ENCODE results near the gene MARVELD1.
"Not testable (repeated sequence)": the region's sequence is repeated elsewhere in the genome, so short reads cannot be mapped to it uniquely, and the experiment has no call there.

Gene MARVELD1

DNA sequence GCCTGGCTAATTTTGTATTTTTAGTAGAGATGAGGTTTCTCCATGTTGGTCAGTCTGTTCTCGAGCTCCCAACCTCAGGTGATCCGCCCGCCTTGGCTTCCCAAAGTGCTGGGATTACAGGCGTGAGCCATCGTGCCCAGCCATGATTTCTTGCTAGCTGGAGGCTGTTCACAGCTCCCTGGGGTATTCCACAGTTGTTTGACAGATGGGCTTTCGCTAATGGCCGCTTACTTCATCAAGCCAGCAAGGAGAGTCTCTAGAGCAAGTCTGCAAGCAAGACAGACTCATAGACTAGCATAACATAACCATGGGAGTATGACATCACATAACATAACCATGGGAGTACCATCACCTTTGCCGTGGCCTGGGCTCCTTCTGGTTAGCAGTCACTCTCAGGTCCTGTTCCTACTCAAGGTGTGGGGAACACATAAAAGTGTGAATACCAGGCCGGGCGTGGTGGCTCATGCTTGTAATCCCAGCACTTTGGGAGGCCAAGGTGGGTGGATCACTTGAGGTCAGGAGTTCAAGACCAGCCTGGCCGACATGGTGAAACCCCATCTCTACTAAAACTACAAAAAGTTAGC is 15.4 kb upstream of the MARVELD1 start:
- not testable (repeated sequence) for DNase-seq

GRCh38 chr10:97701438-97702069 is 12.0 kb upstream of the MARVELD1 start:
- peak; percentile 53 for DNase-seq

GRCh38 chr10:97703398-97704067 is 10.0 kb upstream of the MARVELD1 start:
- DNase-seq: no peak

DNA sequence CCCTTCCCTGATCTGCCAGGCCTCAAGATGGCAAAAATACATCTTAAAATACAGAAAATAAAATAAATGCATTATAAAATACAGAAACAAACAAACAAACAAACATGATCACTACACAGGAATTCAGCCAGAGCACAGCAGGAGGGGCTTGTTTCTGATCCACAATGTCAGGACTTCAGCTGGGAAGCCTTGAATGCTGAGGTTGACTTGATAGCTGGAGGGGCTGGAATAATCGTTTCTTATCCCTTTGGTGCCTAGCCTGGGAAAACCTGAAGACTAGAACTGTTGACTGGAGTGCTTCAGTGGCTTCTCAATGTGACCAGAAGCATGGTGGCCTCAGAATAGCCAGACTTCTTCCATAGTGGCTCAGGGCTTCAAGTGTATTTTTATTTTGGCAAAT is 9.2 kb upstream of the MARVELD1 start:
- no peak for DNase-seq

GRCh38 chr10:97705006-97705670 is 8.4 kb upstream of the MARVELD1 start:
- no peak for DNase-seq

GRCh38 chr10:97707134-97707861 is 6.2 kb upstream of the MARVELD1 start:
- no peak for DNase-seq

- DNase-seq: no peak
These were observed 5.4 kb upstream of the MARVELD1 start for GRCh38 chr10:97708167-97708566.

DNA sequence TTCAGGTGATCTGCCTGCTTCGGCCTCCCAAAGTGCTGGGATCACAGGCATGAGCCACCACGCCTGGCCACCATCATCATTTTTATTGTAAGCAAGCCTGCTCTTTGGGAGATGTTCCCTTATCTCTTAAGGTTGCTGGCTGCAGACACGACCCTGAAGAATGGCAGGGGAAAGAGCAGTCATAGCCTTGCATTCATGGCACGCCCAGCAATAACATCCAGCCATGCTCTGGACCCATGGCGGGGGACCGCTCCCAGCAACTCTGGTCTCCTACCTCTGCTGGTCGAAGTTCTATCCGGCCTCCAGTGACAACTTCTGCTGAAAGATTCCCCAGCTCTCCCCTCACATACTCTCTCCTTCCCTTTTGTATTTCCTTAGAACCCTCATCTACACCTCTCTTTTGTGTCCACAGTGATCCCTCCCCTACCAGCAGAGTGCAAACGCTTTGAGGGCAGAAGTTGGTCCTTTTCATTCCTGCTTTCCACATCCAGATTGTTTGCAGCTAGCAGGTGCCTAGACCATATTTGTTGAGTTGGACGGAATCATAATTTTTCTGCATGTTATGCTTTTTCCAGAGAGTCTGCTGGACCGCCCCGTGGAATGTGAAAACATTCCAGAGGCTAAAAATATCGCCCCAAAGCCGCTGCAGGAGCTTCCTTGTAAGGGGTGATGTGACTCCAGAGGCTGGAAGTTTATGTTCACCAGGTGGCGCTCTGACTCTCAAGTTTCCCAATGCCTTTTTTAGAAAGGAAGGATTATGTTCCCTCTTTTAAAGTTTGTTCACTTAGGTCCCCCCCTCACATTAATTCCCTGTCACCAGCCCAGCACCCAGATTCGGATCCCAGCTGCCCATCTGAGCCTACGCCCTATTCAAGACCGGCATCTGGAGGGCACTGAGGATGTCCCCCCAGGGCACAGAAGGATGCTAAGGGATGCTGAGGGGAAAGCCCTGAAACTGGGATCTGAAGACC is 4.3 kb upstream of the MARVELD1 start:
- peak; percentile 54 for DNase-seq

DNA sequence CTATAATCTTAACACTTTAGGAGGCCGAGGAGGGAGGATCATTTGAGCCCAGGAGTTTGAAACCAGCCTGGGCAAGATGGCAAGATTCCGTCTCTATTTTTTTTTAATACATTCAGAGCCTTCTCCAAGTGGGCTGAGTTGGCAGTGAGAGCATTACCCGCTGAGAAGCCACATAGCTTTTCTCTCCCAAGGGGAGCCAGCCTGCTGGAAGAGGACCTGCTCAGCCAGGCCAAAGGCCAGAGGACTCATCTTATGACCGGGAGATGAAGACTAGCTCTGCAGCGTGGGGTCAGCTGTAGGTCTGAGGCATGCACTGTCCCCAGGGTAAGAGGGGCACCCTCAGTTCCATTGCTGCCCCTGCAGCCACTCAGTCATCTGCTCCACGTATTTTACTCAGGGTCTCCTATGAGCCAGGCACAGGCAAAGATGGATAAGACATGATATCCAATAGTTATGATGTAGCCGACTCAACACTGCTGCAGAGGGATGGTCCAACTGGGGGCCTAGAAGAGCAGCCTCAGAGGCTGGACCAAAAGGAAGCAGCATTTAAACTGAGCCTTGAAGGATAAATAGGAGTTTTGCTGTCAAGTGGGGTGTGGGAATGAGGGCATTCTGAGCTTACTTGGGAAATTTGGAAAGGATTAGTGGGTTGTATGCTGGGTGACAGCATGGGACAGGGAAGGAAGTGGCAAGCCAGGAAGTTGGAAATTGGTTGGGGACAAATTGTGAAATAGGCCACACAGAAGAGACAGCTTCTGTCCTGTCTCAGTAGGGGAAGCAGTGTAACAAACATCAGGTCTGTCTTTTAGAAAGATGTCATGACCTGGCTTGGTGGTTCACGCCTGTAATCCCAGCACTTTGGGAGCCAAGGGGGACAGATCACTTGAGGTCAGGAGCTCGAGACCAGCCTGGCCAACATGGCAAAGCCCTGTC is 1.6 kb upstream of the MARVELD1 start:
- no peak for DNase-seq

DNA sequence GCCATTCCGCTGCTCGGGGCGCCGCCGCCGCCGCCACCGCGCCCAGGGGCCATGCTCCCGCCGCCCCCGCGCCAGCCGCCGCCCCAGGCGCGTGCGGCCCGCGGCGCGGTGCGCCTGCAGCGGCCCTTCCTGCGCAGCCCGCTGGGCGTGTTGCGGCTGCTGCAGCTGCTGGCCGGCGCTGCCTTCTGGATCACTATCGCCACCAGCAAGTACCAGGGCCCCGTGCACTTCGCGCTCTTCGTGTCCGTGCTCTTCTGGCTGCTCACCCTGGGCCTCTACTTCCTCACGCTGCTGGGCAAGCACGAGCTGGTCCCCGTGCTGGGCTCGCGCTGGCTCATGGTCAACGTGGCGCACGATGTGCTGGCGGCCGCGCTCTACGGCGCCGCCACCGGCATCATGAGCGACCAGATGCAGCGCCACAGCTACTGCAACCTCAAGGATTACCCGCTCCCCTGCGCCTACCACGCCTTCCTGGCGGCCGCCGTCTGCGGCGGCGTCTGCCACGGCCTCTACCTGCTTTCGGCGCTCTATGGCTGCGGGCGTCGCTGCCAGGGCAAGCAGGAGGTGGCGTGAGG is 383 bp downstream of the MARVELD1 start:
- peak; percentile 64 for DNase-seq

DNA sequence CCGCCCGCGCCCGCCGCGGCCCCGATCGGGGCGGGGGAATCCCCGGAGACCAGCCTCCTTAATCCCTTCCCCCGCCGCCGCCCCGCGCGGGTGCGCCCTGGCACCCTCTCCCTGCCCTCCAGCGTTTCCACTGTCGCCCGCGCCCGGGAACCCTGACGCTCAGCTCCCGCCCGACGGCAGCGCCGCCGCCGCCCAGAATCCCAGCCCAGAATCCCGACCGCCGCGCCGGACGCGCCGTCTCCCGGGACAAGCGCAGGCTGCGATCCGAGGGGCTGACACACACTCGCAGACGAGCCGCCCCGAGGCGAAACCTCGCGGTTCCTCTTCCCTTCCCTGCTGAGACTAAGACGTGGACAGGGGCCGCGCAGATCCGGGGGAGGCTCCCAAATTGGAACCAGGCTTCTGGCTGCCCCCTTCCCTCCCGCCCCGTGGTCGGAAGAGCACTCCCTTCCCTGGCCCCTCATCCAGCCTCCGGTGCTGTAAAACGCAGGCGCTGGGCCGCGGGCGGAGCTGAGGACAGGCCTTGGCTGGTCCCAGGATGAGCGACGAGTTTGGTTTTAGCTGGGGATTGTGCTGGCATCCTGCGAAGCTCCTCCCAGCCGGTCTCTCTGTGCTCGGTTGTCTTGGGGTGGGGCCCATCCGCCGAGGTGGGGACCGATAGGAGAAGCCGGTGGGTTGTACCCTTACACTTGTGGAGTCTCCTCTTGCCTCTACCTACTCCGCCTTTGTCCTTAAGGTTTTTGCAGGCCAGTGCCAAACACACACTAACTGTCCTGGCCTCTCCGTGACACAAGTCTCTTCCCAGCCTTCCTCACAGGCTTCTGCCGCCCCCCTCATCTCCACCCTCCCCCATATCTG is 1.1 kb downstream of the MARVELD1 start:
- no peak for DNase-seq

DNA sequence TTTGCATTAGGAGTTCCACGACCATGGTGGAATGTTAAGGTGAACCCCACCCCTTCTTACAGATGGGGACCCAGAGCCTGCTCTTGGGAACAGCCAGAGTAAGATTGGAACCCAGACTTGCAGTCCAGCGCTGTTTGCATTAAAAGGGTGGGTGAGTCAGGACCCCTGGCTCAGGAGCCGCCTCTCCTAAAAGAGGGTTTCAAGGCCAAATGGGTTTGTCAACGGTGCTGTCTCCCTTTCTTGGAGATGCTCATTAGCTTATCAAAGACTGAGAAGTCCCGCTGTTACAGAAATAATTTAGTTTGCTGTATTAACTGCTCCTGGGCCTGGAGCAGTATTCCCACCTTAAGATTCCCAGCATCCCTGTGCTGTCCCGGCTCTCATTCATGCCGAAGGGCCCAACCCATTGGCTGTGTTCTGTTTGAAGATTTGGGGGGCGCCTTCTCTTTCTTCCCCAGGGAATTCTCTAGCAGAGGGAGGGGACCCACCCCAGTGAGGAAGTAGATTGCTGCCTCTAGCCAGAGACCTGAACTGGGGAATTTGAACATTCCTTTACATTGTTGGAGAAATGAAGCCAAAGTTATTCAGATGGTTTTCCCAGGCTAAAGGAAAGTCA is 1.8 kb downstream of the MARVELD1 start:
- DNase-seq: no peak

GRCh38 chr10:97717627-97718026 is 4.1 kb downstream of the MARVELD1 start:
- no peak for DNase-seq

DNA sequence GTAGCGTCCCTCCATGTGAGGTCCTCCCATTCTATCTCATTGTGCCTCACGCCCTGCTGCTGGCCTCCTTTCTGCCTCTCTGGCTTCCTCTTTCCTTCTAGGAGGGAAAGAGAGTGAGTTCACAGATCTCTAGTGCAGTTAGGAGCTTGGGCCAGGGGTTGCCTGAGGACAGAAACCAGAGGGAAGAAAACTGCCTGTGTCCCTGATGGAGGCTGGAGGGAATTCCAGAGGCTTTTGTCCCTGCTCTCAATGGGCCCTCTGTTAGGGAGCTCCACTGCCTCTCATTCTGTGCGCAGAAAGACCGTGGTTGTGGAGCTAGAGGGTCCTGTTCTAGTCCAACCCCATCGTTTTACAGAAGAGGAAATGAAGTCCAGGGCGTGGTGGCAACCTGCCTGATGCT is 4.6 kb downstream of the MARVELD1 start:
- no peak for DNase-seq

- no peak for DNase-seq
These were observed 5.2 kb downstream of the MARVELD1 start for GRCh38 chr10:97718659-97719142.

DNA sequence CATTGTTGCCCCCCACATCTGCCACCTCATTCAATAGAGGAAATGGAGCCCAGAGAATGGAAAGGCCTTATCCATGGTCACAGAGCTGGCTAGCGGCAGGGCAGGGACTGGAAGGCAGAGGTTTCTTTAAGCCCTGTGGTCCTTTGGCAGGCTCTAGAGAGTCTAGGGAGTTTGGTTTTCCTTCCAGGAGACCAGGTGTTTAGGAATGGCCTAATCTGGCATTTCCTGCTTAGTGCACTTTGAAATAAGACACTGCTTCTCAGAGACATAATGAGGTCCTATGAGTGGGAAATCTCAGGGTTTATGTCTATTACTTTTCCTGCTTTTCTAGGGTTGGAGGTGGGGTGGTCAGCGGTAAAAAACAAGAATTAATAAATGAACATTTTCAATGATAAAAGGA is 6.1 kb downstream of the MARVELD1 start:
- DNase-seq: no peak

GRCh38 chr10:97721871-97722780 is 8.6 kb downstream of the MARVELD1 start:
- DNase-seq: no peak

GRCh38 chr10:97723001-97723400 is 9.5 kb downstream of the MARVELD1 start:
- DNase-seq: no peak

Measured in stimulated activated CD4-positive, alpha-beta T cell treated with anti-CD3 and anti-CD28 coated beads, Interleukin-15, amount 100 ng/mL, for 24 hours (primary cell).